Stimulated activated CD8-positive, alpha-beta memory T cell treated with anti-CD3 and anti-CD28 coated beads, Interleukin-4, amount 100 ng/mL, for 4 hours (primary cell): ENCODE data around the gene ATG9A.

ENCODE experiments used
- DNase-seq, 2 donors: peaks; one replicate each; pipeline ENCODE4 v3.0.0-alpha.2; 2020; ENCODE audit warnings: low read depth in 2 of 2, low spot score in 1 of 2

ATG9A gene

DNA sequence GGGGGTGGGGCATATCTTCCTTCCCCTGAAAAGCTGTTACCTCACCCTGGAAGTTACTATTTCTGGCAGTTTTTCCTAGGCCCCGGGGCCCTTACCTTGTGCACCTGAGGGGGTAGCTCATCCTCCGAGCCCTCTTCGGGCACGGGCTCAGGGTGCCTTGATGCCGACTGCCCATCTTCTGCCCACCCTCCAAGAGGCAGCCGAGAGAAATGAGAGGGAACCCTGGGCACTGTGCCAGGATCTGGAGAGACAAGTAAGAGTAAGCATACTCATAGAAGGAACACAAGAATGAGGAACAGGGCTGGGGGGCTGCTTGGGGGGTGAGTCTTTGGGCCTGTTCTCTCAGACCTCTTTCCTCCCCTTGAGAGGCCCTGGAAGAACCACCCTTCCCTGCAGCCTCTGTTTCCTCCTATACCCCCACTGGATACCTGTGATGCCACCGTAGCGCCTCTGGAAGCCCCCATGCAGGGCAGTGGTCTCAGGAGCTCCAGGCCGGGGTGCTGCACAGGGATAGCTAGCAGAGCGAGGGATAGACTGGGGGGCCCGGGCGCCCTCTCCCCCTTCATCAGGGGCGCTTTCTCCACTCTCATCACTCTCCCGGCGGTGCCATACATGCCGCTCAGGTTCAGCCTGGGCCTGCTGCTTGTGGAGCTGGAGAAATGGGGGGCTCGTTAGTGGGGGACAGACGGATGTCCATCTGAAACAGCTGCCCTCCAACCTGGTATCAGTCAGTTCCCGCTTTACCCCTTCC, 8.6 kb downstream of the ATG9A start:
- DNase-seq = no peak

DNA sequence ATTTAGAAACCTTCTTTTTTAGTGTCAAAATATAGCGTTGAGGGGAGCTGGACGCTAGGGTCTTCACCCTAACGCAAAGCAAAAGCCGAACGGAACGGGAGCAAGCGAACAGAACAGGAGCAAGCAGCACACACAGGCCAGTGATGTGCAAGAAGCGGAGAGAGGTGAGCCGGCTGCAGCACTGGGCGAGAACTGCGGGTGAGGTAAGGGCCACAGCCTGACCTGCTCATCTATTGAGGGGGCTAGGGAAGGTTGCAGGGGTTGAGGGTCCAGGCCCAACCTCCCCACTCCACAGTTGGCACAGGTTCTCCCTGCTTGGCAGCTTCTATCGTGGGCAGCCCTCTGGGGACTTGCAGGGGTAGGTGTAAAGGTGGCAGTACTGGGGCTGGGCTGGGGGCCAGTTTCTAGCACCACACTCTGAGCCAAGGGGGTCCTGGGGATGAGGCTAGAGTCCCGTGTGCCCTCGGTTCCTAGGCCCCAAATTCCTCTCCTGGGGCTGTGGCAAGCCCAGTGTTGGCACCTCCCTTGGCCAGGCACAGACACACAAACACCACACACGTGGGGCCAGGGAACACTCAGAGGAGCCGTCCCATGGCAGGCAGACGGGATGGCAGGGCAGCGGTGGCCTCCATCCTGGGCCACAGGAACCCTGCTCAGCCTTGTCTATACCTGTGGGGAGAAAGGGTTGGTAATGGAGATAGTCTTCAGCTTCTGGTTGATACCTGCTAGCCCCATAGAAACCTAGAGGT, 9.5 kb downstream of the ATG9A start:
- no peak for DNase-seq

DNA sequence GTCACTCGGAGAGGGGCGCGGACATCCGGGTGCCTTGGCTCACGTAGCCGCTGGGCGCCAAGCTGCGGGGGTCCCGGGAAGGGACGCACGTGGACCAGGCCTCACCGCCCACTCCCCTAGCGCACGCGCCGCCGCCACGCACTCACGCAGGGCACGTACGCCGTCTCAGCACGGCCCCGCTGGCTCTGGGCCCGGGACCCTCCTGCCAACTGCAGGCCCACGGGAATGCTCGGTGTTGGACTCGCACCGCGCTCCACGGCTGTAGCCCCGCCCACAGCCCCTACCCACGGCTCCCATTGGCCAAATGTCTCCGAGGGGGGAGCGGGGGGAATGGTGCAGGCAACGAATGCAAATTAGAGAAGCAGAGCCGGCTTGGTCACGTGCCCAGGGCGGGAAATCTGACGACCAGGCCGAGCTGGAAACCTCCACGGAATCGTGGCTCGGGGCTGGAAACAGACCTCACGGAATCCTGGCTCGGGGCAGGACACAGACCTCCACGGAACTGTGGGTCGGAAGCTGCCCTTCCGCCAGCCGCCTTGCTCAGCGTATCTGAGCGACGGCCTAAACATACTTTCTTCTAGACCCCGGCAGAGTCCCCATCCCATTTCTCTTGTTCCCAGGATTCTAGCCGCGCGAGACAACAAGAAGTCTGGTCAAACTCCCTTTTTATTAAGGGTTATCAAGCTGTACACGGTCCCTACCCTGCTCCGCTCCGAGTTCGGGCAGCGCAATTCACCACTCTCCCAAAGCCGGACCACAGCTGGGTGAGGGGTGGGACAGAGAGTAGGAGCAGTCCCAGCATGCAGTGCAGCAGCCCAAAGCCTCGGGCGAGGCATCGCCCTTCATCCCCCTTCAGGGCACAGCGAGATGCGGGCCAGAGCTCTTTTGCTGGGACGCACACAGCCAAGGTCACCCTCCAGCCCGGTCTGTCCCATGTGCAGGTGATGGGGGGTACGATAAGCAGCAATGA, 10.4 kb downstream of the ATG9A start, which contains the start of gene ABCB6:
ABCB6 (minus strand) TSS at position 227 of the 970 bp plus-strand sequence. CDS start 285 bp downstream, outside the sequence.
- peak; percentile 76 to 78 for DNase-seq

DNA sequence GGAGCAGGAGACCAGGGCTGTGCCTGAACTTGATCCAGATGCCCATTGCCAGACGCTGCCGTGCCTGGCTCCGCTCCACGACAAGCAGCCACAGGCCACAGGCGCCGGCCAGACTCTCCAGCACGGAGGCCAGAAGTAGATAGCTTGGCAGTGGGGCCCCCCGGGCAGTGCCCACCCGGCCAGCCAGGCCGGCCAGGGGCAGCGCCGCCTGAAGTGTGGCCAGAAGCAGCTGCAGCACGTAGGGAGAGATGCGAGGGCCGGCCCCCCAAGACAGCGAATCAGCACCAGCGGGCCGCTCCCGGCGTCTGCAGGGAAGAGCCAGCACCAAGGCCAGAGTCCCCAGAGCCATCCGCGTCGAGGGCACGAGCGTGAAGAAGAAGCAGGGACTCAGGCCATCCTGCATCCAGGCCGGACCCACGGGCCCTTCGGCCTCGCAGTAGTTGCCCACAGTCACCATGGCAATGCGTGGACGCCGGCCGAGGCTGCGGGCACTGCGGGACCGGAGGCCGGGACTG, 11.2 kb downstream of the ATG9A start:
- DNase-seq = no peak

DNA sequence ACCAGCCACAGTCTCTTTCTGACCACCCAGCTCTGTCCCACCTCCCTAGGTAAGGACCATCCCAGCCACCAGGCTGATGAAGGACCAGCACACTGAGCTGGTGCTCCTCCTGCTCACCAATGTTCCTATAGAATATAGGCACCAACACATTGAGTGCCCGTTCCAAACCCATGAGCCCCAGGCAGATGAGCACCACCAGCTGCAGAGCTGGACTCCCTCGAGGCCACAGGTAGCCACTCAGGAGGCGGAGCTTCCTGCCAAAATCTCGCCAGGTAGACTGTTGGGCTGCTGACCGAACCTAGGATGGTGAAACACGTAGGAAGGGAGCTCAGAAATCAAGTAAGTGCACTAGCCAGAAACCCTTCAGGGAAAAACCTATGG, 12.9 kb downstream of the ATG9A start:
- DNase-seq = no peak

DNA sequence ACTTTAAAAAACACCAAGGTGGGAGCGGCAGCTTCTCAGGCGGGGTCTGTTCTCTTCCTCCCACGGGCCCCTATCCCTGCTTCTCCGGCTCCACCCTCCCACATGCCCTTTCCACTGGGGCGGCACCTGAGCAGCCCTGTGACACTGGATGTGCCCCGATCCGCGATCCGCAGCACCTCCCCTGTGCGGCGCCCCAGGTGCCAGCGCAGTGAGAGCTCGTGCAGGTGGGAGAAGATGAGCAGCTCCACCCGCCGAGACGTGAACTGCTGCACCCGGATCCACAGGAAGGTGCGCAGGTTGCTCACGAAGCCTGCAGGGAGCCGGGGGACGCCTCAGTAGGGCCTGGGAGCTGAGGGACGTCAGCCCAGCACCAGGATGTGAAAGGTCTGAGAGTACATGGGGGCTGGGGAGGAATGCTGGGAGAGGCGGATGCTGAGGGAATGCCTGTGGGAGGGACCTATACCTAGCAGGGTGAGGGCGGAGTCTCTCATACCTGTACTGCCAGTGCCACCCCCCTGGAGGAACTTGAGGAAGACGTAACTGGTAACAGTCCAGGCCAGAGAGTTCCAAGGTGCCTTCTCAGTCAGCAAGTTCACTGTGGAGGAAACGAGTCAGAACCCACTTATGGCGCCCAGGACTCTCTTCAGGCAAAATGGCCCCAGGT, 13.4 kb downstream of the ATG9A start:
- no peak for DNase-seq

DNA sequence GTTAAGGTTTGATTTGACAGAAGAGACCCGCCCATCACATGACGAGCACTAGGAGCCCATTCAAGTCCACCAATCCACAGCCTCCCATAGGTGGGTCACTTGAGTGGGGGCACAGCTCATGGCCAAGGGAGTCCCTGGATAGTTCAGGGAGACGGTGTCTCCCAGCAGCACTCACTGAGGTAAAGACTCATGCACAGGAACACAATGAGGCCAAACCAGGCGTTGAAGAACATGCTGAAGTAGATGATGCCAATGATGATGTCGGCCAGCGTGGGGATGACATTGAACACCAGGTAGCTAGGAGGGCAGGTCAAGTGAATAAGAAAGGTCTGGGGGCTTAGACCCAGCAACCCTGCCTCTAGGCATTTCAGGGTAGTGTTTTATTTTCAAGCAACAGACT, 14.7 kb downstream of the ATG9A start:
- no peak for DNase-seq

DNA sequence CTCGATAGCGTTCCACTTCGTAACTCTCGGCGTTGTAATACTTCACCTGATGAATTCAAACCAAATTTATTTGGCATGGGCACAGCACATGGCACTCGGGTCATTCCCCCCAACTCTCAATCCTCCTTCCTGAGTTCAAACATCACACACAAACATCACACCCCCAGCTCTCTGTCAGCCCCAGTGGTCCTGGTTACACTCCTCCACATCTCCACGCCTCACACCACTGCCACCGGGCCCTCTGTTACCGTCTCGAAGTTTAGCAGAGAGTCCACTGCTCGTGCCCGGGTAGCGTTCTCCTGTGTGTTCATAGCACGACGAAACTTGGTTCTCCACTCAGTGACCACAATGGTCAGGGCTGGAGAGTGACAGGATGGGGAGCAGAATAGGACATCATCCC, 15.3 kb downstream of the ATG9A start:
- DNase-seq = no peak

DNA sequence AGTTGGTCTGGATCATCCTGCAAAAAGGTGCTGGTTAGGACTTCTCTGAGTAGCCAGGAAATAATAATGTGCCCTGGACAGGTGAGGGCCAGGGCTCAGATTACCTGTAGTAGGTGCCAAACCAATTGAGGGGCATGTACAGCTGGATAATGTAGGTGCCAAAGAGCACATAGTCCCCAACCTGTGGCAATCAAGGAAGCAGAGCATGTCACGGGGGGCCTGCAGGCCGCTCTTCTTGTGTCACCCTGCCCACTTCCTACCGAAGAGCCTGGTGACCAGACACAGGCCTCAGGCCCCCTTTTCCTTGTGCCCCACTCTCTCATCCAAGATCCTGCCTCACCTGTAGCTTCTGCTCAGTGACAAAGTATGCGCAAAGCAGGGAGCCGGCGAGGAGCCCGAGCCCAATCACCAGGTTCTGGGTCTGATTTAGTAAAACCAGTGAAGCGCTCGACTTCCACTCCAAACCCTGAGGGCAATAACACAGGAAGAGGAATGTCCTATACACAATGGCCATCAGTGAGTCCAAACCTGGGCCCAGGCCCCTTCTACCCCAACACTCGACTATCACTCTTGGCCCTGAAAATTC, 15.9 kb downstream of the ATG9A start:
- DNase-seq = no peak

DNA sequence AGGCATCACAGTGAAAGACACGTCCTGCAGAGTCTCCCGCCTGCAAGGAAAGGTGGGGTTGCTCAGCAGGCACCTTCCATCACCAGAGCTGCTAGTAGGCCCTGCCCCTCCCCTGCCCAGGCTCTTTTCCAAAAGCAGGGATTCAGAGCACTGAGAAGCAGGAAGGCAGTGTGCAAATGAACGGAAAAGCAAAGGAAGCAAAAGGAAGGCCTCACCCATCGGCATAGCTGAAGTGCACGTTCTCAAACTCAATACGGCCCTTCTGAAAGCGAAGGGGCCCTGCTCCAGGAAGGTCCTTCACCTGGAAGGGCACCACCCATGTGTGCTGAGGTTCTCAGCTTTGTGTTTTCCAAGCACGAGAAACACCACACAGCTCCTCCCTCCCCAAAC, 16.4 kb downstream of the ATG9A start:
- no peak for DNase-seq

DNA sequence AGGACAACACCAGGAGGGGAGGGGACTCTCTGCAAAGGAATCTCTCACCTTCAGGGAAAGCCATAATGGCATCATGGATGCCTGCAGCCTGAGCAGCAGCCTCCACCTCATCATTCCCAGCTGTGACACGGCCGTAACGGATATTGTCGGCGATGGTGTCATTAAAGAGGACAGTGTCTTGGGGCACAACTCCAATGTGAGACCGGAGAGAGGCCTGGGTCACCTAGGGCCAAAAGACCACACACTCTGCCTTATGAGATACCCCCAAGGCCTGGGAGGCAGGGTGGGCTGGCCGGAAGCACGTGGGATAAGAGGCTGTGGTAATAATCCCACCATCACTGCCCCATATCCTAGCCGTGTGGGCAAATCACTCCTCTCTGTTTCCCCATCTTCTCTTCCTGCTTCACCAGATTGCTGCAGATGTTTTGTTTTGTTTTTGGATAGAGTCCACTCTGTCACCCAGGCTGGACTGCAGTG, 18.5 kb downstream of the ATG9A start:
- DNase-seq = no peak

DNA sequence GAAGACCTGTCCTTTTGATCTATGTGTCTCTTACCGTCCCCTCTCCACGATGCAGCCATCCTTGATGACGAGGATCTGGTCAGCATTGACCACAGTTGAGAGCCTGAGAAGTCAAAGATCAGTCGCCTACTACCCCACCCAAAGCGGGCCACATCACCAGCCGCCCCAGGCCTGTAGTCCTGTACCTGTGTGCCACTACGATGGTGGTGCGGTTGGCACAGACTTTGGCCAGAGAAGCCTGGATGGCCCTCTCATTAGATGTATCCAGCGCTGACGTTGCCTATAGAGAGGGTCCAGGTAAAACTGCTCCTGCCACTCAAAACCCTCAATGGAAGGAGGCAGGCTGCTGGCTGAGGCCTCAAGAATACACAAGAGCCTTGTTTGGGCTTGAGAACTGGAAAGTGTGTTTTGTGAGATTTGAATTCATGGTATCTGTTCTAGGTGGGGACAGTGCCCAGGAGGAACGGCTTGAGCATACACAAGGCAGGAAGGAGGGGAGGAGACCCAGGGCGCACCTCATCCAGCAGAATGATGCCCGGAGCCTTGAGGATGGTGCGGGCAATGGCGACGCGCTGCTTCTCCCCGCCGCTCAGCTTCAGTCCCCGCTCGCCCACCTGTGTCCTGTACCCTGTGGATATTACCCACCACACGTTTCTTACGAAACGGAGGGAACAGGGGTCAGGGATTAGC, 19.1 kb downstream of the ATG9A start:
- no peak for DNase-seq

DNA sequence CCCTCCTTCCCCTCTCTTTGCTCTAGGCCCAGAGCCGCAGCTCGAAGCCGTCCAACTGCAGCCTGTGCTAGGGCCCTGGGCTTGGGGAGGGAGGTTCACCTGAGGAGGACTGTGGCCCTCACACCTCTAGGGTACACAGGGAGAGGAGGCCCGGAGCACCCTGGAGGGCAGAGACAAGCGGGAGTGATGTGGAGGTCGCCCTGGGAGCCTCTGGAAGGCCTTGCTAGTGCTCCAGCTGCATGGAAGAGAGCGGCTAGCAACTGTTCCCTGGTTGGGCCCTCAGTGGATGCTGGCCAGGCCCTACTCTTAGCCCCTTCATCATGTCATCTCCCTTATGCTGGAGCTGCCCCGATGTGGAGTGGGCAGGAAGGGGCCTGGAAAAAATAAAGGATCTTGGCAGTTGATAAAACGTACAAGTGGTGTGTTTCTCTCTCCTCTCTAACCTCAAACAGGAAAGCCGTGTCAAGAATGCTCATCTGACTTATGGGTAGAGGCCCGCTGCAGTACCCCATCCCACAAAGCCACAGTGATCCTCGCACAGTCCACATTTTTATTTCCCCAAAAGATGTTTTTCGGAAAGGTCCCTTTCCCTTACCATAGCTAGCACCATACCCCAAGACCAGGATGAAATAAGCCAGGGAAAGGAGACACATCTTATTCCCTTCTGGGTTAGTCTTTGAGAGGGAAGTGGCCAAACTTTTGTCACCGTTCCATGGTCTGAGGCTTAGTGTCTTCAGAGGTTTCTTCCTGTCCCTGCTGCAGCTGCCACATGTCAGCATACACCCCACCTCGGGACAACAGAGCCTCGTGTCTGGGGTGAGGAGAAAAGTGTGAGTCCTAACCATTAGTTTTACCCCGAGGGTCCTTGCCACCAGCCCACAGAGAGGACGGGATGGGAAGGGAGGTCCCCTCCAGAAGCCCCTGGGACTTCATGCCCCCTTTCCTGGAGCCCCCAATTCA, 19.9 kb downstream of the ATG9A start:
- no peak for DNase-seq

DNA sequence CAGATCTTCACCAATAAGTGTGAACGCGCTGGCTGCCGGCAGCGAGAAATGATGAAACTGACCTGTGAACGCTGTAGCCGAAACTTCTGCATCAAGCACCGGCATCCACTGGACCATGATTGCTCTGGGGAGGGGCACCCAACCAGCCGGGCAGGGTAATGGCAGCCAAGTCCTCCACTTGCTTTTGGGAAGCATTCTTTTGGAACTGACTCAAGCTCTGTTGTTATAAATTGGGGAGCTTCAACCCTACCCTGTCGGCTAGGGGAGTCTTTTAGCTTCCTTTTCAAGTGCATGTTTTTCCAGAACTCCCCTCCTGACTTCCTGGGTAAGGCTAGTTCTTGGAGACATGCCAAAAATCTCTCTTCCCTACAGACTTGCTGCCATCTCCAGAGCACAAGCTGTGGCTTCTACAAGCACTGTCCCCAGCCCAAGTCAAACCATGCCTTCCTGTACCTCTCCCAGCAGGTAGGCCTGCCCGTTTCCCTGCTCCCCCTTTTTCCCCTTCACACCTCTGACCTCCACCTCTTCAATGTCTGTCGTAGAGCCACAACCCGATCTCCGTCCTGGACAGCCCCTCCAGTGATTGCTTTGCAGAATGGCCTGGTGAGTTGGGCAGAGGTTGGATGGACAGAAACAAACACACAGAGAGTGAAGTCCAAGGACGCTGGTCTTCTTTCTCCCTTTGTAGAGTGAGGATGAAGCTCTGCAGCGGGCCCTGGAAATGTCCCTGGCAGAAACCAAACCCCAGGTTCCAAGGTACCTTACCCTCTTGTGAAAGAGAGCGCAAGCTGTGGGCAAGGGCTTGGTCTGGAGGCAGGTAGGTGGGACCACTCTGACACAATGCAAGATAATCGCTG, 21.3 kb downstream of the ATG9A start:
- no peak for DNase-seq

DNA sequence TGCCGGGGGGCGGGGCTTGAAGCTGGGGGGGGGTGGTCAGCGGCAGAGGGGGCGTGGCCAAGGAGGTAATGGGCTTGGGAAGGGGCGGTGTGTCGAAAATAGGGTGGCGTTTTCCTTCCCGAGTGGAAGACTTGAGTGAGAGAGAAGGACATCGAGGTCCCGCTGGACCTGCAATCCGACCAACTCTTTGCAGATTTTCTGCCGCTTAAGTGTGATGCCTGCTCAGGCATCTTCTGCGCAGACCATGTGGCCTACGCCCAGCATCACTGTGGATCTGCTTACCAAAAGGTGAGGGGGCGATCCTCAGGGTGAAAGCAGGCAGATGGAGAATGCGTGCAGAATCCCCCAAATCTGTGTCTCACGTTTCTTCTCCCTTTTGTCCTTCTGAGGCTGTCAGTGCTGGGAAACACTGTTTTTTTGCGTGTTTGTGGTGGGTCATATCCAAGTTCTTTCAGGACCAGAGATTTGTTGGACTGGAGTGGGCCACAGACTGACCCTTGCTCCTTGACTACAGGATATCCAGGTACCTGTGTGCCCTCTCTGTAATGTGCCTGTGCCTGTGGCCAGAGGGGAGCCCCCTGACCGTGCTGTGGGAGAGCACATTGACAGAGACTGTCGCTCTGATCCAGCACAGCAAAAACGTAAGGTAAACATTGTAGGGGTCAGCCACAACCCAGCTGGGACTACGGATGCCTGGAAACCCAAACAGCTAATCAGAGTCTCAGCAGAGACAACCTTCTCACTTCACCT, 22.1 kb downstream of the ATG9A start:
- no peak for DNase-seq

DNA sequence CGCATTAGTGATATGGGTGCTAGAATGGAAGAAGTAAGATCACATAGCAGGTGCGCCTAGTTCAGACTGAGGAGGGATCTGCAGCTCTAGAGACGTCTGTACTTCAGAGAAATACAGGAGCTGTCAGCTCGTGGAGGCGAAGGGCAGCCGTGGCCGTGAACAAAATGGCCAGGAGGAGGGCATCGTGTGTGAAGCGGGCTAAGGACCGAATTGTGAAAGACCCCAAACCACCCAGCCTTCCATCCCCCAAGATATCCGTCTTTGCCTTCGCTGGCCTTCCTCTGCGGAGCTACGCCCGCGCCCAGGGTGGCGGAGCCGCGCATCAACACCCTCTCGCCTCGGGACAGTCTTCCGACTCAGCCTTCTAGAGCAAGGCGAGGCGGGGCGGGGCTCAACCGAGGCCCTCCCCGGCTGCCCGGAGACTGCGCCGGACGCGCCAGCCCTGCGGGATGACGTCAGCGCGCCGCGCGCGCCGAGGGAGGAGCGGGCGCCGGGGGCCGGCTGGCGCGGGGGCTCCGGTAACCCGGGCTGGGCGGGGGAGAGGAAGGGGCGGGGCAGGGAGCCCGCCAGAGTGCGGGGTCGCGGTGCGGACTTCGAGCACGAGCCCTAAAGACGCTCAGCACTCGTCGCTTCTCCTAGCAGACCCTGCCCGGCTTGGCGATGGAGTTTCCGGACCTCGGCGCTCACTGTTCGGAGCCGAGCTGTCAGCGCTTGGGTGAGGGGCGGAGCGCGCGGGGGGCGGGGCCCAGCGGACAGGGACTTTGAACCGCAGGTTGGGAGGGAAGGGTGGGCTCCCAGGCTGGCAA, 22.9 kb downstream of the ATG9A start, which contains the start of gene ZFAND2B:
ZFAND2B (plus strand) TSS at position 455 of the 806 bp plus-strand sequence; CDS start at position 661, 206 bp downstream.
- DNase-seq = peak; percentile 84 to 88
